CD4-positive, alpha-beta T cell treated with Interleukin-1 beta for 1 hour (primary cell): ENCODE results near the gene TET1.
"Not testable (repeated sequence)": the region's sequence is repeated elsewhere in the genome, so short reads cannot be mapped to it uniquely, and the experiment has no call there.

Experiments
- DNase-seq, 2 donors: peaks; one replicate each; pipeline ENCODE4 v3.0.0-alpha.2; 2020 to 2022

TET1 gene

GRCh38 chr10:68560186-68560942 lies at the start of gene TET1:
Gene TET1 (plus strand): TSS chr10:68560337. CDS start chr10:68572339, 12,002 bp downstream.
- DNase-seq, result no peak

DNA sequence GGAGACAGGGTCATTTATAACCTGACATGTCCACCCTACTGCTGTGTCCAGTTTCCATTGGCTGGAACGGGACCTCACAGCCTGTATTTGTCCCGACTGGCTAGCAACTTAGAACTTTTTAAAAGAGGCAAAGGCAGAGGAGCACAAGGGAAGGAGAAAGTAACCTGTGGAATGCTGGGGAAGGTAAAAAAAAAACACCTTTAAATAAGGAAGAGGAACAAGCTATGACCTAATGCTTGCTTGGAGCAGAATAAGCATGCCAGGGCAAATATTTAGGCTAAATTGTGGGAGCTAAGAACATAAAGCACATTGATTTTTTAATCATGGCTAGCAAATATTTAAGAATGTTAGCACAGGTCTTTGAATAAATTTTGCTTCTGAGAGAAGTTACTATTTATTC lies 43.9 kb upstream of the TET1 start:
- not testable (repeated sequence) for DNase-seq

DNA sequence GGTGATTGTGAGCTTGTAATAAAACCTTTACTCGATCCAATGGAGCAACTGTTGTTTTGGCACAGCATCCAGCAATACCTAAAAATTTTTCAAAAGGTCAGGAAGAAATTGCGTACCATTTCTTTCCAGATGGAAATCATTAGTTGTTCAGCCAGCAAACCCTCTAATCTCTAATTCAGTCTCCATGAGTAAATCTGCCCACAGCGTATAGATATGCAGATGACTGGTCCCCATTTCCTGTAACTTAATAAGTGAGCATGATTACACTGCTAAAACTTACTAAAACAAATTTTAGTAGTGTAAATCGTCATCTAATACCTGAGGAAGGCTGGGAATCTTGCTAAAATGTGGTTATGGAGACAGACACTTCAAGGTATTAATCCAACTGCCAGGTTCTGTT lies 43.4 kb upstream of the TET1 start:
- no peak for DNase-seq

DNA sequence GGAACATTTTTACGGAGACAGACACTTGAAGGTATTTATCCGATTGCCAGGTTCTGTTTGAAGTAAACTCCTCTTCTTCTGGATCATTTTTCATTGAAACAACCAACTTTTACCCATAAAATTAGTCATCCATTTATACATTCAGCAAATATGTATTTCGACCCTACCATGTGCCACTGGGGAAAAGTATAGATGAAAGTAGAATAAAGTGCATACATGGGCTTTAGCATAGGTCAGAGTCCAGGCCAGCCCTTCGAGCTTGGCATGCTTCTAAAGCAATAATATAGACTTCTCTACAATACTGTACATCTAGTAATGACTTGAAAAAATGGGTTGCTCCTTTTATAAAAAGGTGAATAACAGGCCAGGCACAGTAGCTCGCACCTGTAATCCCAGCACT lies 42.9 kb upstream of the TET1 start:
- no peak for DNase-seq

GRCh38 chr10:68518609-68519008 lies 41.5 kb upstream of the TET1 start:
- not testable (repeated sequence) for DNase-seq

DNA sequence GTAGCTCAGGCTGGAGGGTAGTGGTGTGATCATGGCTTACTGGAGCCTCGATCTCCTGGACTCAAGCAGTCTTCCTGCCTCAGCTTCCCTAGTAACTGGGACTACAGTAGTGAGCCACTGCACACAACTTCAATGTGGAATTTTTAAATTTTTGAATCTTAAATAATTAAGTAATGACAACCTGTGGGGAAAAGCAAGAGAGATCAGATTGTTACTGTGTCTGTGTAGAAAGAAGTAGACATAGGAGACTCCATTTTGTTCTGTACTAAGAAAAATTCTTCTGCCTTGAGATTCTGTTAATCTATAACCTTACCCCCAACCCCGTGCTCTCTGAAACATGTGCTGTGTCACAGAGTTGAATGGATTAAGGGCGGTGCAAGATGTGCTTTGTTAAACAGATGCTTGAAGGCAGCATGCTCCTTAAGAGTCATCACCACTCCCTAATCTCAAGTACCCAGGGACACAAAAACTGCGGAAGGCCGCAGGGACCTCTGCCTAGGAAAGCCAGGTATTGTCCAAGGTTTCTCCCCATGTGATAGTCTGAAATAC lies 34.6 kb upstream of the TET1 start:
- not testable (repeated sequence) for DNase-seq

GRCh38 chr10:68526634-68527307 lies 33.4 kb upstream of the TET1 start:
- no peak for DNase-seq

GRCh38 chr10:68536973-68537372 lies 23.2 kb upstream of the TET1 start:
- DNase-seq, result no peak

DNA sequence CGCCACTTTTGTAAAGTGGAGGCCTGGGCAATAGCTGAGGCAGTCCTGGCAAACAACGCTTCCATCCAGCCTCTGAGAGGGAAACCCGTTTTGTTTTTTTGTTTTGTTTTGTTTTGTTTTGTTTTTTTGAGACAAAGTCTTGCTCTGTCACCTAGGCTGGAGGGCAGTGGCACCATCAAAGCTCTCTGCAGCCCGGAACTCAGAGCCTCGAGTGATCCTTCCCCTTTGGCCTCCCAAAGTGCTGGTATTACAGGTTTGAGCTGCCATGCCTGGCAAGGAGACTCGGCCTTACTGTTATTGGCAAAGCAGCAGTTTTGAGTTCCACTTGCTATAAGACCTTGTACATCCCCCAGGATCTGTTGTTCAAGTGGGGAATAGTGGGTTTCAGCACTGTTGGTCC lies 22.3 kb upstream of the TET1 start:
- DNase-seq, result no peak

GRCh38 chr10:68543004-68543918 lies 16.9 kb upstream of the TET1 start:
- DNase-seq, result no peak

- DNase-seq, result peak; percentile 12 to 59
These were observed 9.3 kb upstream of the TET1 start for GRCh38 chr10:68550747-68551411.

GRCh38 chr10:68553138-68553537 lies 7.0 kb upstream of the TET1 start:
- DNase-seq, result no peak

DNA sequence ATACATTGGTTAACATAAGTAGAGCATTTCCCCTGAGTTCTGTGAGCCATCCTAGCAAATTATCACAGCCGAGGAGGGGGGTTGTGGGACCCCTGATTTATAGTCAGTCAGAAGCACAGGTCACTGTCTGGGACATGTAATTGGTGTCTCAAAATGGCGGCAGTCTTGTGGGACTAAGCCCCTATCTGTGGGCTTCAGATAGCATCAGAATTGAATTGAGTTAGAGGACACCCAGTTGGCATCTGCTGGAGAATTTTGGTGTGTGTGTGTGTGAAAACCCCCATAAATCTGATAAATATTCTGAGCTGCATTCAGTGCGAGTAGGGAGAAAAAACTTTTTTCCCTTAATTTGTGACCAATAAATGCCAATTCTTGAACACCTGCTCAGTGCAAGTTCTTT lies 6.5 kb upstream of the TET1 start:
- DNase-seq, result no peak

DNA sequence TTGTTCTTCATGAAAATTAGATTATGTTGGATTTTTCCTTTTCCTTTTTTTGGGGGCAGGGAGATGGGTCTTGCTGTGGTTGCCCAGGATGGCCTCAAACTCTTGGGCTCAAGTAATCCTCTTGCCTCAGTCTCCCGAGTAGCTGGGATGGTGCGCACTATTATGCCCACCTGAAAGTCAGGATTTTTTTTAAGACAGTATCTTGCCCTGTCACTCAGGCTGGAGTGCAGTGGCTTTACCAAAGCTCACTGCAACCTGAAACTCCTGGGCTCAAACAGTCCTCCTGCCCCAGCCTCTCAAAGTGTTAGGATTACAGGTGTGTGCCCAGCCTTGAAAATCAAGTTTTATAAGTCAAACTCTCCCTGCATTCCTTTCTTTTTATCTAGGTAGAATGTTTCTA lies 1.7 kb upstream of the TET1 start:
- no peak for DNase-seq

GRCh38 chr10:68559251-68559650 lies 886 bp upstream of the TET1 start:
- DNase-seq, result no peak

DNA sequence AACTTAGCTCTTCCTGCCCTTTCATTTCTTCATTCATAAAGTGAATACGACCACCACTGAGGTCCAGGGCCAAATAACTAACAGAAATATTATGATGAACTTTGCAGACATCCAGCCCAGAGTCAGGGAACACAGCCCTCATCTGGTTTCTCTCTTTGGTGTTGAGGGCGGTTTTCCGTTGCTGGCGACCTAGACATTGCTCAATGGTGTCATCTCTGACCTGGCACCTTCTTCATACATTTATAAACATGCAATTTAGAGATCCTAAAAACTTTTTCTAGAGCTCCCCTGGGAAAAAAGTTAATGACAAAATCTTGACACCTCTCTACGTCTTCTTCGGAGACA lies 324 bp upstream of the TET1 start:
- DNase-seq, result no peak

GRCh38 chr10:68560943-68561864 lies 1.1 kb downstream of the TET1 start:
- DNase-seq, result no peak

DNA sequence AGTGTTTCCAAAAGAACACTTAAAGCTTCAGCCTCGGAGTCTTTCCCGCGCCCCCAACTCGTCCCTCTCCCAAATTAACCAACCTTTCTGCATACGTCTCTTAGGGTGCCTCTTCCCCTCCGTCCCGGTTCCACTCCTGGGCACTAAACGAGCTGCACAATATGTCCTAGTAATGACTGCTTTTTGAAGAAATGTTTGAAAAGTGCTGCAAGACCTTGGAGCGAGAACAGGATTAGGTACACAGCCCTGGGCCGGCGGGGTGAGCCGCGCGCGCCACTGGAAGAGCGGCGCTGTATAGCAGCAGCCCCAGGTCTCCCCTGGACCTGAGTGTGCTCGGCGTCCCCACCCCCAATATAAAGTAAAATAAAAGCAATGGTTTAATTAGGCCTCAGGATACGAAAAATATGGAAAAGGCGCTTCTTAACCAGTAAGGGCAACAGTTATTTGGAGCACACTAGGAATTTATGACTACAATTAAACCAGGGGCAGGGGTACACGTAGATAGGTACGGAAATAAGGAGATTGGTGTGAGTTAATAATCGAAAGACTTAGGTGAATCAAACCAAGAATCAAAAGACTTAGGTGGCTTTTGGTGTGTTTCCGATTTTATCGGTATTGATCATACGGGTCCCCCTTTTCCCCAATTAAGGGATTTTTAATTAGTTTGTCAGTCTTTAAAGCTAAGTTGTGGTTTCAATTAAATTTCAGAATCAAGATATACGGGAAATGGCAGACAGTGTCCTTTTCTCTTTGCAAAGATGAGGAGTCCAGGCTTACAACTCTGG lies 1.9 kb downstream of the TET1 start:
- no peak for DNase-seq

GRCh38 chr10:68562661-68563570 lies 2.8 kb downstream of the TET1 start:
- DNase-seq, result no peak

DNA sequence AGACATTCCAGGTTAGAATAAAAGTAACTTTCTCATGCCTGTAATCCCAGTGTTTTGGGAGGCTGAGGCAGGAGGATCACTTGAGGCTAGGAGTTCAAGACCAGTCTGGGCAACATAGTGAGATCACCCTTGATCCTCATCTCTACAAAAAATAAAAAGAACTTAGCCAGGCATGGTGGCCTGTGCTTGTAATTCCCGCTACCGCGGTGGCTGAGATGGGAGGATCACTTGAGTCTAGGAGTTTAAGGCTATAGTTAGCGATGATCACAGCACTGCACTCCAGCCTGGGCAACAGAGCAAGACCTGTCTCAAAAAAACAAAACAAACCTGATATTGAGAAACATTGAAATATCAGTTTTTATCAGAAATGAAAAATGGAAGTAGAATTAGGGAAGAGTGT lies 4.6 kb downstream of the TET1 start:
- DNase-seq, result no peak
